Myocyte (in vitro differentiated cells): ENCODE results near the gene MSI2. TPM values are rescaled to one million over a fixed set of nuclear protein-coding genes. Genes with fewer than 3 reads are reported as not detected.

Experiments
- DNase-seq: peaks from one replicate; pipeline ENCODE4 v3.0.0-alpha.2; 2012; ENCODE audit warnings: low read depth
- total RNA-seq: library from RNA; depleted of rRNA; stranded (reverse); fragments of >200 nt; gene quantifications from 2 replicates; pipeline ENCODE4 v1.2.3, GENCODE V29; 2014

MSI2 gene
- total RNA-seq, 1 donor from 2014 or later: 115 TPM

DNA sequence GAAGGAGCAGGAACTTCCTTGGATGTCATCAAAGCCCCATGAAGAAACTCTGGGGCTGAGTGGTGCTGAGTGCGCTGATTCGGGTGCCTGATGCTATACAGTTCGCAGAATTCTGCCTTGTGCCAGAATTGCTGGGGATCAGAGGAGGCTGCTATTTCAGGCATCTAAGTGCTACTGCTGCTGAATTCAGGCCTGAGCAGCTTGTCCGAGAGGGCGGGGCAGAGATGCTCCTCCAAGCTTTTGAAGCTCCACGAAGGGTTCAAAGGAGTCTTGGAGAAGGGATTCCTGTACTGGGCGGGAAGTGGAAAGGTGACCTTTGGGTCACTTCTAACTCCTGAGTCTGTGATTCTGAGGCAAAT, 260.9 kb downstream of the MSI2 start:
- DNase-seq: no peak

DNA sequence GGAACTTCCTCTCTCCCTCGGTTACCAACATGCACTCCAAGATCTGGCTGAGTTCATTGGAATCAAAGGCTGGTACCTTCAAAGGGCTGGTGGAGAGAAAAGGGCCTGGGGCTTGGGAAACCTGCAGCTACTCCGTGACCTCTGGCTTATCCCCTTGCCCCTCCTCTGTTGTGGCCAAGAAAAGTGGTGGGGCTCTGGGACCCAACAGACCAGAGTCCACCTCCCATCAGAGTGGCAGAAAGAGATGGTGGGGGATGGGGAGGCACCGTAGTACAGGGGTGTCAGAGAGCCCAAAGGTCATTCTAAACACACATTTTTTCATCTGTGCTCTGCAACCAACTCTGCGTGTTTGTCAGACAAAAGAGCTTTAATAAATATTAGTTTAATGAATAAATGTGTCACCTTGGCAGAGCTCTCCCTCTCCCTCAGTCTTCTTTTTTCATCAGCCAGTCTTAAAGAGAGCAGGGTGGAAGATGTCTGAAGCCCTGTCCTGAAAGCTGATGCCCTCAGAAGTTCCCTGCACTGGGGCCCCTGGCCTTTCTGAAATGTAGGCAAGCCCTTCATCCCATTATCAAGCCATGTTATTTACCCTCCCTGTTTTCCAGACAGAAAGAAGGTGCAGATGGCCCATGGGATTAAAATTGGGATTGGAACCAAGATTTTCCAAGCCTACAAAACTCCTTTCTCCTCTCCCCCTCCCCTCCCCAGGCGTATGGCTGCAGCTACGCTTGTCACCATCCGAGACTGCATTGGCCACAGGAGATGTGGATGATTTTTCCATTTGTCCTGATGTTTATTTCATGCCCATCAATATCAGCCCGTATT, 261.5 kb downstream of the MSI2 start:
- DNase-seq: no peak

DNA sequence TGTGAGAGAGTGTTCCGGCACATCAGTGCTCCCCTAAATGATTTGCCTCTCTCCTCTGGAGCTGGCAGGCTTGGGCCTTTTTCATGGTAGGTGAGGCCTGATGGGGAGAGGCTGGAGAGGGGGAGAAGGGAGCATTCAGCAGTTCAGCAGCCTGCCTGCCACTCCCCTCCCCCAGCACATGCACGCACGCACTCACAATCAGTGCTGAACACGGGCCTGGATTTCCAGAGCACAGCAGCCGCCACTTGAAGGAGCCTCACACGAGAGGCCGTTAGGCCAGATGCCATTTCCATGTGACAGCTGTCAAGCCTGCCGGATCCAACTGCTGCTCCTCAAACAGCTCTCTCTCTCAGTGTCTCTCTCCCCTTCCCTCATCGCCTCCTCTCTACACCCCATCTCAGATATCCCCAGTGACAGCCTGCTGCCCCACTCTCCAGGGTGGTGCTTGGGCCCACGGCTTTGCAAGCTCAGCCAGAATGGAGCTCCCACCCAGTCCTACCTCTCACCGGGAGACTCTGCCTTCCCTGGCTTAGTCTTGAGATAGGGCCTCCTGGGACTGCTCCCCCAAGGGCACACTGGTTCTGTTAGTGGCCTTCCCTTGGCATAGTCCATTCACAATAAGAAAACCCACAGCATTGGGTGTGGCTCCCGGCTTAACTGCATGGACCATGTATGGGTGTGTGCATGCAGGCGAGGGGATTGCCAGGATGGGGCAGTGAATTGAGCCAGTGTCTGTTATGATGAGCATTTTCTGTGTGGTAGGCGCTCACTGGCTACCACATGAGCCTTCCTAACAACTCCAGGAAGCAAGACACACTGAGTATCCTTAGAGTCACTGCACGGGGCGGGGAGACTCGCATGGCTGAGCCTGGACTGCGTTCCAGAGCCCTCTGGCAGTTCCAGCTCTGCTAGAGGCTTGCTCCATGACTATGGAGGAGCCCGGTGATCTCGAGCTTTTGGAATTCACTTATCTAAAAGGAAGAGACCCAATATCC, 262.6 kb downstream of the MSI2 start:
- peak; percentile 90 for DNase-seq

DNA sequence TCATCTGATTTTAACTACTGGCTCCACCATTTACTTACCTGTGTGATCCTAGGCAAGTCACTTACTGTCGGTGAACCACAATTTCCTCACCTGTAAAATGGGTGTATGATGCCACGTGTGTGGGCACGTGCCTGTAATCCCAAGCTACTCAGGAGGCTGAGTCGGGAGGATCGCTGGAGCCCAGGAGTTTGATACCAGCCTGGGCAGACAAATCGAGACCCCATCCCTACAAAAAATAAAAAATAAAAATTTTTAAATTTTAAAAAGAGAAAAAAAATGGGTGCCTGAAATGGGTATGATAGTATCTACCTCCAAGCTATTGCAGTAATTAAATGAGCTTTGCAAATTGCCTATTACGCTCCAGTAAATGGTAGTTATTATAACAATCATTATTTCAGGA, 263.5 kb downstream of the MSI2 start:
- DNase-seq: no peak

DNA sequence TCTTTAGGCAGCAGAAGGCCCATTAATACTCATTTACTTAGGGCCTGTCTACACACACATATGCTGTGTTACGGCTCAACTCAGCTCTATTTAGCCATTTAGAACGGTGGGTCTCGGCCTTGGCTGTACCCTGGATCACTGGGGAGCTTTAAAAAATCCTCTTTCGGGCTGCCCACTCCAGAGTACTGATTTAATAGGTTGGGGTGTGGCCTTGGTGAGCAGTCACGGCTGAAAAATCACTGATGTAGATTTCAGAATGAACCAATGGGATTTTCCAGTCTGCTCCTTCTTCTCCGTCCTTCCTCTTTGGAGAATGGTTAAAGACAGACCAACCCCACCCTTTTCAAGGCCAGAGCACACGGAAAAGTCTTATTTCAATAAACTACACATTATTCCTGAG, 265.3 kb downstream of the MSI2 start:
- DNase-seq: no peak

DNA sequence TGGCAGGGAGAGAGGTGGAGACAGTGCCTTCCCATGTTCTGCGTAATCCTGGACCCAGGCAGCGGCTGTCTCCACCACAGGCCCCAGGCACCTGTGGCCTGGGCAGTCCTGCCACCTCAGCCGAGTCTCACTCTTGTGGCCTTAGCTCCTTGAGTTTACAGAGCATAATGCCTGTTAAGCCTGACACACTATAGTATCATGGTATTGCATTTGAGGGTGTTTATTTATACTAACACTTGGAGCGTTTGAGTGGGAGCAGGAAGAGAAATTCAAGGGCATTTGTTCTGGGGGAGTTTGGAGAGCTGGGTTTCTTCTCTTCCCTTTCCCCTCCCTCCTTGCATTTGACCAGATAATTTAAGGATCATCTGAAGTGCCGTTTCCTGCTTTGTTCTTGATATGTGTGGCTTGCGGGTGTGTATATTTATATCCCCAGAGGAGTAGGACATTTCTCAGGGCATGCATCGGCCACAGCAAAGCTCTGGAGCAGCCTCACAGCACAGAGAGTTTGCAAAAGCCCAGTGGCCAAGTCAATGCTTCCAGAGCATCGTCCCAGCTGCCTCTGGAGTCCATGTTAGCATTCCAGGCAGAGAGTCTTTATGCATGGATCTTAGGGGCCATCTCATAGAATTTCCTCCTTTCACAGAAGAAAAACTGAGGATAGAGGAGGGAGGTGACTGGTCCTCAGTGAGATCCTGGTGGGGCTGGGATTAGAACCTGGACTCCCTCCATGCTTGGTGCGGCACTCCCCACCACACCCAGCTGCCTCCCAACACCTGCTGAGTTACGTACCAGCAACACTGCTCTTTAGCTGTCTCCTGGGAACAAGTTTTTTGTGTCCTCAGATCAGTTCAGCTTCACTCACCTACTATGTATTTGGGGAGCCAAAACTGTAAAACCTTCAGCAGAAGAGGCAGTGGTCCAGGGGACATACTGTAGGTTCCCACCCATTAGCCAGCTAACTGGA, 266.0 kb downstream of the MSI2 start:
- peak; percentile 61 for DNase-seq

DNA sequence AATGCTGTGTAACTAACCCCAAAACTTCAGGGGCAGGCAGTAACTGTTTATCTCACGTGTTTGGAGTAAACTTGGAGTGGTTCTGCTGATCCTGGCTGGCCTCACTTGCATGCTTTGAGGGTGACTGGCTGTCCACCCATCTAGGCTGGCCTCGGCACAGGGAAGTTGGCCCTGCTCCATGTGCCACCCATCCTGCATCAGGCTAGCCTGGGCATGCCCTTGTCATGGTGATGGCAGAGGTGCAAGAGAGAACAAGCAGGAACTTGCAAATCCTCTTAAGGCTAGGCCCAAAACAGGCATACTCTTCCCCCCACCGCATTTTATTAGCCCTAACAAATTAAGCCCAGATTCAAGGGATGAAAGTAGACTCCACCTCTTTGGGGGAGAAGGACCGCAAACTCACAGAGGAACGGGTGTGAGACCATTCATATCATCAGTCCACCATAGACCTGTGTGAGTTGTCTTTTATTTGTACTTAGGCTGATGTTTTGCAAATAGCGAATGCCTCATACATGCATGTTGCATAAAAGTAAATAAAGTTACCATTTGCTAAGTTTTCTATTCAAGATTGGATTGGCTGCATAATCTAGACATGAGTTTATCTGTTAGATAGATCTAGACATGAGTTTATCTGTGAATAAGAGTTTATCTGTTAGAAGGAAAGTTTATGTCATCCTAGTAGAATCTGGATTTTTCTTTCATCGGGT, 267.8 kb downstream of the MSI2 start:
- DNase-seq: peak; percentile 90

DNA sequence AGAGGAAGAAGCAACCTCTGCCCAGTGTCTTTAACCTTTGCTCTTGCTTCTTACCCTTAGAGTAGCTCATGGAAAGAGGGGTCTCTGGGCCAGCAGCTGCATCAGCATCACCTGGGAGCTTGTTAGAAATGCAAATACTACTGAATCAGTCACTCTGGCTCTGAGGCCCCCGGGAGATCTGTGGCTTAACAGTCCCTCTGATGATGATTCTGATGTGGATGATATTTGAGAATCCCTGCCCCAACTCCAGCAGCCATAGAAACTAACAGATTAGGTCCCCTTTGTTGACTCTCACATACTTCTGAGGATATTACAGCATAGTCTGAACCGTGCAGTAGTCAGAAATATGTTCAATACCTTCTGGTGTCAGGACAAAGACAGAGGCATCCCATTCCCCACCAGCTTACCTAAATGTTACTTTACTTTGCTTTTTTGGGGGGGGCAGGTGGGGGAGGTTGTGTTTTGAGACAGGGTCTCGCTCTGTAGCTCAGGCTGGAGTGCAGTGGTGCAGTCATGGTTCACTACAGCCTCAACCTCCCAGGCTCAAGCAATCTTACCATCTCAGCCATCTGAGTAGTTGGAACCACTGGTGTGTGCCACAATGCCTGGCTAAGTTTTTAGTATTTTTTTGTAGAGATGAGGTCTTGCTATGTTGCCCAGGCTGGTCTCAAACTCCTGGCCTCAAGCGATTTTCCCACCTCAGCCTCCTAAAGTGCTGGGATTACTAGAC, 268.7 kb downstream of the MSI2 start:
- DNase-seq: no peak

DNA sequence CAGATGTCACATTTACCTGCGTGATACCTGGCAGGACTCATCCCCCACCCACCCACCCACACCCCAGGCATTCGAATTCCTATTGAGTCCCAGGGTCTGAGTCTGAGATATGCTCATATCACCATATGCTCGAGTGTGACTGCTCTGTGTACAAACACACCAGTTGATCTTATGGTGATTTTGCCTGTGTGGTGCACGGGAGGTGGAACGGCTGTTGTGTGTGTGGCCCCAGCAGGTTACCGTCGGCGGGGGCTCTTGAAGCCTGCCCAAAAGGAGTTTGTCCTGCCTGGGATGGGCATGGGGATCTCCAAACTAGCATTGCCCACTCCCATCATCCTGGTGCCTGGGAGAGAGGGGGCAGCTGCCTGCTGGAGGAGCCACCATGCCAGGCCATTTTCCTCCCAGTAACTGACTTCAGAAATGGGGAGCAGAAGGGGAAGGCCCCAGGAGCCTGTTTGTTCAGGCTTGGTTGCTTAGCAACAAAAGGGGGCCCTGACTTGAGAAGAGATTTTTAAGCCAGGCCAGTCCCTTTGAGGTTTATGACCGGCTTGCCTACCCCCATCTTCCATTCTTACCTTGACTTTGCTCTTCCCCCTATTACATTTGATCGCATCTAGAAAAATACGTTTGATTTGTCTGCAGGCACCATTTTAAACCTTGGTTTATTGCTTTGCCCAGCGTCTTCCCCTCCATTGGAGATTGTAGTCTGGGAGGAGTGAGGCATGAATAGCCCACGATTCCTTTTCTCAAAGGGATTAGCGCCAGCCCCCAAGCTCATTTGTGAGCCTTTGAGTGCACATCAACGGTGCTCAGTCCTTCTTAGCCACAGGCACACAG, 271.1 kb downstream of the MSI2 start:
- DNase-seq: no peak

DNA sequence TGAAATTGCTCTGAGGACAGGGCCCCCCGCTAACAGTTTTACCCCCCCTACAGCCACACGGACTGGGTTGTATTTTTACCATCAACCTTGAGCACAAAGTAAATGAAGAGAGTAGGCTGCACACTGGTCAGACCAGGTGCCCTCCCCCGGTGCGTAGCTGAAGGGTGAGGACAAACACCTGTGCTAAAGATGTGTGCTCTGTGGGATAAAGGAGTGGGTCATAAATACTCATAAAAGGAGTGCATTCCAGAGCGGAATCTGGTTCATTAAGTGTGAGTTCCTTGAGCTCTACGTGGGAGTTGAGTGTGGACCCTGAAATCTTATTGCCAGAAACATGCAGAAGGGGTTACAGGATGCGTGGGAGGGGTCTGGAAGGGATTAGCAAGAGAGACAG, 271.7 kb downstream of the MSI2 start:
- DNase-seq: no peak

DNA sequence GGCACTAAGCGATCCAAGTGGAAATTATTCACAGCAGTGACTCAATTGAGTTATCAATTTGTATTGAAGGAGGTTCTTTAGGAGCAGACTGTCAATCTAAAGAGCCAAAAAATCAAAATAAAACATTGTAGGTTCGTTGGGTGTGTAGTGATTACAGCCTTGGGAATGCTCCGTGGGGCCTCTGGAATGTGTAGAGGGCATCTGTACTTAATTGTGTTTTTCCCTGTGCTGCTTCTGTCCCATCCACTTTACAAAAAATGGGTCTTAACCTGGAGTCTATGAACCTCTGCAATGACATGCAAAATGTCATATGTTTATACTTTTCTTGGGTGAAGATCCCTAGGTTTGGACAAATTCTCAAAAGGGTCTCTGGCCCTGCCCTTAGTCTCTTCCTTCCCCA, 273.7 kb downstream of the MSI2 start:
- no peak for DNase-seq

DNA sequence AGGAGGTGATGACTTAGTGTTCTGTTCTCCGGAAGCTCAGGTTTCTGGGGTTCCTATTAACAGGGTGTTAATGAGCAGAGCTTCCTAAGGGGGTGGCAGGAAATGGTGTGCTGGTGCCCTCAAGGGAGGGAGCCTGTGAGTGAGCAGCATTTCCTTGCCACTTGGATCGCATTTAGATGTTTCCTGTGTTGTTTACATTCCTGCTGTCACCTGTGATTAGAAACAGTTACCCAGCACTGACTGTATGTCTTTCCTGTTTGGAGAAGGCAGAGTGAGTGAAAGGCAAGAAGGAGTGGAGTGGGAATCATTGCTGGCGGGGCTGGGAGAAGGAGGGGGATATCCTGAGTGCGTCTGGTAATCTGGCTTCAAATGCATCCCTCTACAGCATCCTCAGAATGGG, 274.2 kb downstream of the MSI2 start:
- DNase-seq: no peak

DNA sequence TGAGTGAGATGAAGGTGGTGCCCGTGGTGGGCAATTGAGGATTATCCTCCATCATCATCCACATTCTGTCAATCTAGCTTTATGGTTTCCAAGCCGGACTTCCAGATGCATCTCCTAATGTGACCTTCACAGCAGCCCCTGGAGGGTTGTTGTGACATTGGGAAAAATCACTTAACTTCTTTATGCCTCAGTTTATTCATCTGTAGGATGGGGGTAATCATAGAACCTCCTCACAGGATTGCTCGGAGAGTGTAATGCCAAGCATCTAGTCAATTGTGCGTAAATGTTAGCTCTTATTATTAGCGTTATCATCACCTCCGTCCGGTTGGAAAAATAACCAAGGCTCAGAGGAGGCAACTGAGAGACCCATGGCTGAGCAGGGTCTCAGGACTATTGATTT, 274.8 kb downstream of the MSI2 start:
- DNase-seq: no peak

DNA sequence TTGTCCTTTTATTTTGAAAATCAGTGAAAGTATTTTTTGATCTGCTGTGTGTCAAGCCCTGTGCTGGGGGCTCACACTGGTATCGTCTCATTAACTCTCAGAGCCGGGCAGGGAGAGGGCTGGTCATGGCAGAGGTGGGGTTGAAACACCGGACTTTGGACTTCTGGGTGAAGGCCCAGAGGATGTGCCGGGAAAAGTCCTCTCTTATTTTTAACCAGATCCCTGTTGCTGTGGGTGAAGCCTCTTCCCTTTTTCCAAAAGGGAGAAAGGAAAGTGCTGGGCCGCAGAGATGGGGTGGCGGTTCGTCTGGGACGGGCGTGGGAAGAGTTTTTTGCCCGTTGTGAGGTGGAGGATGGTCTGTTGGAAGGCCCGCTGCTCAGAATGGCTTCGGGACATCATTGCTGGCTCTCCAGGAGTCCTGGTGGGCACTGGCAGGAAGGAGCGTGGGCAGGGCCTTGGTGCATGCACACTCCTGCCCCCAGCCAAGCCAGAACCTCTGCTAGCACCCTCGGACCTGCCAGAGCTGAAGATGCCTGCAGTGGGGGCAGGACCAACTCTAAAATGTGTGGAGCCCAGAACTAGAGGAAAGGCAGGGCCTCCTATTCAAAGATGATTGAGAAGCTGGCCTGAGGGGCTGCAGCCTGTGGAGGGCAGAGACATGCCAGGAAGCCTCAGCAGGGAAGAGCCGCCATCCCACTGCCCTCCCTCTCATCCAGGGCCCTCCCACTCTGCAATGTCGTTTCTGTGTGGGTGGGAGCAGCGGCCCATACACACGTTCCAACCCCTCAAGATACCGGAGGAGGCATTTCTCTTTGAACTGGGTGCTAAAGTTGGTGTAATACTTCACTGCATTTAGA, 275.6 kb downstream of the MSI2 start:
- DNase-seq: no peak

DNA sequence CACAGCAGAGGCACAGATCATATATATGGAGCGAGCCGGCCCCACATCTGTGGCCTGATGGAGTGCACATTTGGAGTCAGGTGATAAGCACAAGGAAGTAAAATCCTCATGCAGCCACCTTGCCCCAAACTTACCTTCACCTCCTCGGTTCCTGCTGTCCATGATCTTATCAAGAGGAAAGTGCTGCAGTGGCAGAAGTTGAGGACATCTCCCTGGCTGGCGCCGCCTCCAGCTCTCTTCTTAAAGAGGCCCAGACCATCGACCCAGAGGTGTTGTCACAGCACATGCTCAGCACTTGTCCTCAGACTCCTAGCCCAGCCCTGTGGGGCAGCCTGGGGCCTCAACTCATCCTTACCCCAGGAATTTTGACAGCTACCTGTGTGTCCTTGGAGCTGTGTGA, 276.2 kb downstream of the MSI2 start:
- DNase-seq: no peak

DNA sequence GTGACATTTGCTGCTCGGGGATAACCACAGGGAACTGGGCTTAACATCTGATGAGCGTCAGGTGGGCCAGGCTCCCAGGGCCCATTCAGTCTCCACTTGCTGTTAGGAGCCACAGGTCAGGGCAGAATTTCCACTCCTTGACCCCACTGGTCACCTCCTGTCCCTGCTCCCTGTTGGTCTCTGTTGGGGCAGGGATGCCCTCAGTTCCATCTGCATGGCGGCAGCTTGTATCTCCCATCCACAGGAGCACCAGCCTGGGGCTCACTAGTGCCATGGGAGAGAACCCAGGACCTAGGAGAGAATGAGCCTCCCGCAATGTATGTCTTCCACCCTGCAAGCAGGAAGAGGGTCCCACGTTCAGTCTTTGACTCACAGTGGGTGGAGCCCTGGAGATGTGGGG, 276.6 kb downstream of the MSI2 start:
- no peak for DNase-seq

DNA sequence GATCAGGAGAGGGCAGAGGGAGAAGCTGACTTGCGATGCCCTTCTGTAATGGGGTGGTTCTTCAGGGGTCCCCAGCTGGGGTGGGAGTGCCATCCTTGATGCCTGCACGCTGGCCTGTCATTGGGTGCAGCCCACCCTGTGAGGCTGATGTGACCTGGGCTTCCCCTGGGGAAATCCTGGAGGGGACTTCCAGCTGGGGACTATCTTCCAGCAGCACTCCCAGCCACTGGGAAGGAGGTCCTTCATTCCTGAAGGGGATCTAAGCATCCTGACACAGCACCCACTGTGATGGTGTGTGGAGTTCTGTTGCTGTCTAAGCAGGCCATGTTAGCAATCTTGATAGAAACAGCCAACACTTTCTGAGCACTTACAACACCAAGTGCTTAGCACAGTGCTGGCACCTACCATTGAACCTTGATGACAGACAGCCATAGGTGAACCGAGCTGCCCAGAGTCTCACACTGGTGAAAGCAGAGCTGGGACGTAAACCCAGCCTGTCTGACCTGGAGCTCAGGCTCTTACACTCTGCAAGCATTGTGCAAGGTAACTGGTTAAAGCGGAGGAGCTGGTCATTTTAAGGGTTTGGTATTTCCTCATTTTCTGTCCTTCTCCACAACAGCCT, 277.5 kb downstream of the MSI2 start:
- no peak for DNase-seq

DNA sequence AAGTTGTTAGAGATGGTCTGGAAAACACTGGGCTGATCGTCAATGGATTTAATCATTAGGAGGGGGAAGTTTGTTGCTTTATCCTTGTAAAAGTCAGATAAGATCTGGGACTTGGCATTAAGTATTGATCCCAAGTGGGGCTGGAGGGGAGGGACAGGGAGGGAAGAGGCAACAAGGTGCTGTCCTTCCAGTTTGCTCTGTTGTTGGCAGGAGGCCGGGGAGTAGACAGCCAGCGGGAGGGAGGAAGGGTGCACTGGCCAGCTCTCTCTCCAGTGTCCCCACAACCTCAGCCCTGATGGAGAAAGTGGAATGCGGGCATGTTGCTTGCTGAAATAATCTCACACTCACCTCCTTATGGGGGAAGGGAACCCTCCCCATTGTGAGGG, 278.5 kb downstream of the MSI2 start:
- no peak for DNase-seq
